BJ (cell line): ENCODE measurements around the gene MXD1. TPM values are rescaled to one million over a fixed set of nuclear protein-coding genes. Genes with fewer than 3 reads are reported as not detected.
"Not testable (repeated sequence)": the region's sequence is repeated elsewhere in the genome, so short reads cannot be mapped to it uniquely, and the experiment has no call there.

Source experiments
- CTCF ChIA-PET: fragments of 350-600 bp; formaldehyde crosslinking; extraction: SDS; loops from one replicate; lab custom pipeline; 2021; ENCODE audit warnings: antibody characterized with exemption, inconsistent platforms; lab: Yijun Ruan, JAX
- POLR2A ChIA-PET: fragments of 300-600 bp; sonication (Branson Sonifier 250); formaldehyde crosslinking; extraction: SDS; loops from one replicate; lab custom pipeline; 2021; ENCODE audit warnings: antibody characterized with exemption; lab: Charles Lee
- DNase-seq: peaks from one replicate; pipeline ENCODE4 v3.0.0-alpha.2; 2011; ENCODE audit warnings: low read depth
- H3K27me3 ChIP-seq: 2 replicates; pipeline ENCODE4 v1.6.0; 2011; ENCODE audit warnings: low read length; ENCODE audit not compliant: control insufficient read depth, insufficient read depth
- H3K36me3 ChIP-seq: 2 replicates; pipeline ENCODE4 v1.5.1; 2011; ENCODE audit warnings: low read length; ENCODE audit not compliant: control insufficient read depth, insufficient read depth
- H3K4me3 ChIP-seq: 2 replicates; pipeline ENCODE4 v1.5.1; 2011; ENCODE audit warnings: low read depth, mild to moderate bottlenecking, control low read depth, low read length
- polyA plus RNA-seq: library from polyadenylated mRNA; depleted of rRNA; stranded (reverse); fragments of >200 nt; gene quantifications from 2 replicates; pipeline ENCODE4 v1.2.3, GENCODE V29; 2011
- TF ChIP-seq, protein P1 (sequence below): IDR thresholded peaks from 2 replicates; pipeline ENCODE4 v1.5.1; 2011; ENCODE audit warnings: low read depth, mild to moderate bottlenecking, control low read depth, inconsistent platforms, low read length, moderate library complexity; ENCODE audit not compliant: insufficient read depth

The MXD1 gene
- polyA plus RNA-seq, 1 experiment: 3.9 TPM

DNA sequence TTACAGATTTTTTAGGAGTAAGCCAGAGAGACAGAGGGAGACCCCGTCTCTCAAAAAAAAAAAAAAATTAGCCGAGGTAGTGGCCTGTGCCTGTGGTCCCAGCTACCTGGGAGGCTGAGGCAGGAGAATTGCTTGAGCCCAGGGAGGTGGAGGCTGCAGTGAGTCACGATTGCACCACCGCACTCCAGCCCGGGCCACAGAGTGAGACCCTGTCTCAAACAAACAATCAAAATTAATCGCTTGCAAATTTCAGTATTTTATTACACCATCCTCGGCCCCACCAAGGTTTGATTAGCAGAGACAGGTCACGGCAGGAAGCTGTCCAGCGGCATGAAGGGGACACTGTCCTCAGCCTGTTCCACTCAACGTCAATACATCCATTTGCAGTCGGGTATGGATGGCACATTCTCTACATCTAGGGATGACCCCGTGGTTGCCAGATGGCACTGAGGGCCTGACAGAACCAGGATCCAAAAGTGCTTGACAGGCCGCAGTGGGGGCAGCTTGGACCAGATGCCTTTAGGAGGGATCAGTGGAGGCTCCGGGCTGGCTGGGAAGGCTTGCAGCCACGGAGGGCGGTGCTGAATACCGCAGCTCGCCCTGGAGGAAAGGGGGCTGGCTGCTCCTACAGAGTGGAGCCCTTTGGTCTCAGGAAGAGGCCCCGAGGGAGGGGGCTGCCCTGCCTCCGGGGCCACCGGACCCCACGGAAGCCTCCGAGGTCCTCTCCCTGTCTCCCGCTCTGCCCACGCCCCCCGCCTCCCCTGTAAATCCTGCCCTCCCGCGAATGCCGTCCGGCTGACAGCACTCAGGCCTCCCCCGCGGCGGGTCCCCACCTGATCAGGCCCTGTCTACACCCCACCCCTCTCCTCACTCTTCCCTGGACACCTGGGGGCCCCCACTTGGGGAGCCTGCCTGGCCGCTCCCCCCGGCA, 33.4 kb downstream of the MXD1 start:
- Histone ChIP-seq H3K27me3 (no peaks in the 10 kb centered on the region), H3K4me3 (no peak overlapping the region), H3K36me3 (peaks cover 2% of the 10 kb centered on the region; the same call in 1 of the 2 replicates)
- ChIA-PET POLR2A (no interaction called here), CTCF (no interaction called here)
- TF ChIP-seq, protein P1, sequence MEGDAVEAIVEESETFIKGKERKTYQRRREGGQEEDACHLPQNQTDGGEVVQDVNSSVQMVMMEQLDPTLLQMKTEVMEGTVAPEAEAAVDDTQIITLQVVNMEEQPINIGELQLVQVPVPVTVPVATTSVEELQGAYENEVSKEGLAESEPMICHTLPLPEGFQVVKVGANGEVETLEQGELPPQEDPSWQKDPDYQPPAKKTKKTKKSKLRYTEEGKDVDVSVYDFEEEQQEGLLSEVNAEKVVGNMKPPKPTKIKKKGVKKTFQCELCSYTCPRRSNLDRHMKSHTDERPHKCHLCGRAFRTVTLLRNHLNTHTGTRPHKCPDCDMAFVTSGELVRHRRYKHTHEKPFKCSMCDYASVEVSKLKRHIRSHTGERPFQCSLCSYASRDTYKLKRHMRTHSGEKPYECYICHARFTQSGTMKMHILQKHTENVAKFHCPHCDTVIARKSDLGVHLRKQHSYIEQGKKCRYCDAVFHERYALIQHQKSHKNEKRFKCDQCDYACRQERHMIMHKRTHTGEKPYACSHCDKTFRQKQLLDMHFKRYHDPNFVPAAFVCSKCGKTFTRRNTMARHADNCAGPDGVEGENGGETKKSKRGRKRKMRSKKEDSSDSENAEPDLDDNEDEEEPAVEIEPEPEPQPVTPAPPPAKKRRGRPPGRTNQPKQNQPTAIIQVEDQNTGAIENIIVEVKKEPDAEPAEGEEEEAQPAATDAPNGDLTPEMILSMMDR: no peak
- no peak for DNase-seq

- CTCF ChIA-PET: no interaction called here
- DNase-seq: no peak
- Histone ChIP-seq H3K4me3 (no peak overlapping the region), H3K27me3 (no peaks in the 10 kb centered on the region), H3K36me3 (no peaks in the 10 kb centered on the region)
- POLR2A ChIA-PET: no interaction called here
- TF ChIP-seq, protein P1: no peak
Measured at GRCh38 chr2:69948963-69949645, 34.2 kb downstream of the MXD1 start.

DNA sequence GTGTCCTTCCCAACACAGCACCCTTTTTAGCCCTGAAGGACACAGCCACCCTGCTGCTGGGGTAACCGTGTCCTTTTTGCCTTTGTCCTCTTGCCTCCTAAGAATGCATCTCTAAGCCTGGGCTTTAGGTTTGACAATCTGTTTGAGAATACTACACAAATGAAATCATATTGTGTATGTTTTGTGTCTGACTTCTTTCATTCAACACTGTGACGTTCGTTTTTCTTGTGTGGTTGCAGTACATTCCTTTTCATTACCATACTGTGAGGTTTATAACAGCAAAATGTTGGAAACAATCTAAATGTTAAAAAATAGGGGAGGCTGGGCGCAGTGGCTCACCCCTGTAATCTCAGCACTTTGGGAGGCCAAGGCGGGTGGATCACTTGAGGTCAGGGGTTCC, 35.3 kb downstream of the MXD1 start:
- Histone ChIP-seq H3K4me3 (no peak overlapping the region), H3K27me3 (0 out of 2 replicates have a peak, but pooled peaks cover 1% of the 10 kb centered on the region), H3K36me3 (no peaks in the 10 kb centered on the region)
- DNase-seq: no peak
- ChIA-PET CTCF (no interaction called here), POLR2A (no interaction called here)
- TF ChIP-seq, protein P1: no peak

DNA sequence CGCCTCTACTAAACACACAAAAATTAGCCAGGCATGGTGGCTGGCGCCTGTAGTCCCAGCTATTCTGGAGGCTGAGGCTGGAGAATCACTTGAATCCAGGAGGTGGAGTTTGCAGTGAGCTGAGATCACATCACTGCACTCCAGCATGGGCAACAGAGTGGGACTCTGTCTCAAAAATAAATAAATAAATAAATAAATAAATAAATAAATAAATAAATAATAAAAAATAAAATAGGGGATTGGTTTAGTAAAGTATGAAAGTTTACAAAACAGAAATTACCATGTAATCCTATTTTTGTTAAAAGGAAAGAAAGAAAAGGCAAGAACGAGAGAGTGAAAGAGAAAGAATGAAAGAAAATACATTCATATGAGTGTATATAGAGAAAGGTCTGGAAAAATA, 35.8 kb downstream of the MXD1 start:
- POLR2A ChIA-PET, H3K27me3 ChIP-seq, DNase-seq, H3K36me3 ChIP-seq, H3K4me3 ChIP-seq: not testable (repeated sequence)
- CTCF ChIA-PET: interaction anchor here (0.6 kb wide), 1 partner anchor 16 kb away, joined by 4 read pairs; no protein-coding TSS in a partner anchor

- Histone ChIP-seq H3K27me3 (peaks cover 6% of the 10 kb centered on the region), H3K4me3 (no peak overlapping the region), H3K36me3 (no peaks in the 10 kb centered on the region)
- ChIA-PET CTCF (no interaction called here), POLR2A (no interaction called here)
- TF ChIP-seq, protein P1: no peak
- no peak for DNase-seq
Measured at GRCh38 chr2:69952336-69953115, 37.6 kb downstream of the MXD1 start.
